NB4 (cell line): Measurements from ENCODE around the gene USP6NL.

Experiments
- DNase-seq: peaks from one replicate; pipeline ENCODE4 v3.0.0; 2010; ENCODE audit warnings: low read depth
- H3K4me3 ChIP-seq: one replicate; pipeline ENCODE4 v1.5.1; 2011; ENCODE audit warnings: mild to moderate bottlenecking, low read depth, low read length, moderate library complexity
- CTCF ChIP-seq: IDR thresholded peaks from one replicate; pipeline ENCODE4 v1.5.1; 2012; ENCODE audit warnings: low read depth, low read length
- MAX ChIP-seq: IDR thresholded peaks from 2 replicates; pipeline ENCODE4 v1.6.1; 2011; ENCODE audit warnings: low read depth, low read length
- MYC ChIP-seq: IDR thresholded peaks from 2 replicates; pipeline ENCODE4 v1.6.1; 2011; ENCODE audit warnings: low read depth, low read length
- POLR2A ChIP-seq: IDR thresholded peaks from 2 replicates; pipeline ENCODE4 v1.6.1; 2011; ENCODE audit warnings: mild to moderate bottlenecking; ENCODE audit not compliant: insufficient read length; ENCODE audit errors: extremely low read depth

The USP6NL gene

GRCh38 chr10:11625019-11625735 is 13.7 kb upstream of the USP6NL start:
- DNase-seq = peak; percentile 23
- TF ChIP-seq MAX (no peak), CTCF (no peak), POLR2A (no peak), MYC (no peak)
- no peak overlapping the region for H3K4me3 ChIP-seq

GRCh38 chr10:11617233-11617632 is 5.8 kb upstream of the USP6NL start:
- no peak for DNase-seq
- no peak overlapping the region for H3K4me3 ChIP-seq
- no peak for TF ChIP-seq MAX
- no peak for TF ChIP-seq POLR2A
- no peak for TF ChIP-seq CTCF
- TF ChIP-seq MYC = no peak

GRCh38 chr10:11616021-11616420 is 4.6 kb upstream of the USP6NL start:
- H3K4me3 ChIP-seq = no peak overlapping the region
- DNase-seq = no peak
- TF ChIP-seq MYC = no peak
- TF ChIP-seq MAX = no peak
- no peak for TF ChIP-seq POLR2A
- TF ChIP-seq CTCF = no peak

GRCh38 chr10:11615396-11615795 is 3.9 kb upstream of the USP6NL start:
- DNase-seq = no peak
- no peak overlapping the region for H3K4me3 ChIP-seq
- TF ChIP-seq MYC (no peak), MAX (no peak), POLR2A (no peak), CTCF (no peak)

GRCh38 chr10:11612021-11613001 is 861 bp upstream of the USP6NL start:
- TF ChIP-seq CTCF (no peak), MYC (no peak), MAX (no peak), POLR2A (no peak)
- peak overlapping the region; percentile 71 for H3K4me3 ChIP-seq
- peak; percentile 49 for DNase-seq
